K562 (cell line): ENCODE measurements around the gene HS3ST3B1. TPM values are rescaled to one million over a fixed set of nuclear protein-coding genes. Genes with fewer than 3 reads are reported as not detected.

Experiments
- ATF1 ChIP-seq, 2 experiments: fragments of 450-650 bp in 1 of 2; IDR thresholded peaks; 2 replicates each; pipeline ENCODE4 v1.6.1; 2016; ENCODE audit warnings: missing compliant biosample characterization in 1 of 2, missing genetic modification characterization in 1 of 2
- CC2D1A ChIP-seq: fragments of 450-650 bp; IDR thresholded peaks from 2 replicates; pipeline ENCODE4 v1.6.1; 2017; ENCODE audit warnings: mild to moderate bottlenecking
- CCNT2 ChIP-seq: IDR thresholded peaks from 2 replicates; pipeline ENCODE4 v1.6.1; 2011; ENCODE audit warnings: borderline replicate concordance, low read depth, mild to moderate bottlenecking, moderate library complexity, mixed read lengths, low read length; ENCODE audit not compliant: insufficient read length; ENCODE audit errors: extremely low read depth
- ETV1 ChIP-seq: fragments of 450-650 bp; conservative IDR thresholded peaks from 2 replicates; pipeline ENCODE4 v1.6.1; 2016; ENCODE audit warnings: missing genetic modification characterization, control low read depth, low read depth, missing compliant biosample characterization
- IRF2 ChIP-seq: sonication (generic); formaldehyde crosslinking; IDR thresholded peaks from 2 replicates; pipeline ENCODE4 v1.8.1; 2022; ENCODE audit warnings: mild to moderate bottlenecking, missing genetic modification reagents
- KDM1A ChIP-seq, 2 experiments: fragments of 450-650 bp; IDR thresholded peaks; 2 replicates each; pipeline ENCODE4 v1.6.1; 2016; ENCODE audit warnings: mild to moderate bottlenecking in 2 of 2
- KLF1 ChIP-seq: fragments of 450-650 bp; IDR thresholded peaks from 2 replicates; pipeline ENCODE4 v1.6.1; 2016; ENCODE audit warnings: missing genetic modification characterization, missing compliant biosample characterization
- MEIS2 ChIP-seq: fragments of 450-650 bp; IDR thresholded peaks from 2 replicates; pipeline ENCODE4 v1.6.1; 2014; ENCODE audit warnings: mild to moderate bottlenecking; ENCODE audit not compliant: partially characterized antibody
- REST ChIP-seq, 2 experiments: fragments of 450-650 bp; formaldehyde crosslinking in 1 of 2; IDR thresholded peaks; 2 replicates each; pipeline versions ENCODE4 v1.4.0 to v1.6.1; 2014 to 2020; ENCODE audit warnings: mild to moderate bottlenecking in 2 of 2, borderline replicate concordance in 1 of 2, low read depth in 1 of 2
- STAT5A ChIP-seq: IDR thresholded peaks from 2 replicates; pipeline ENCODE4 v1.6.1; 2012; ENCODE audit warnings: low read length, inconsistent platforms, borderline replicate concordance
- TCF7L2 ChIP-seq: fragments of 150-350 bp; IDR thresholded peaks from 2 replicates; pipeline ENCODE4 v1.6.1; 2016; ENCODE audit warnings: low read depth, mild to moderate bottlenecking, low read length, moderate library complexity
- UBTF ChIP-seq, 2 experiments: IDR thresholded peaks; 2 replicates each; pipeline ENCODE4 v1.6.1; 2012; ENCODE audit warnings: improper control_type of control experiment in 2 of 2, low read depth in 2 of 2, low read length in 2 of 2, borderline replicate concordance in 1 of 2
- ZC3H11A ChIP-seq: IDR thresholded peaks from 2 replicates; pipeline ENCODE4 v1.6.1; 2012; ENCODE audit warnings: low read depth, low read length, improper control_type of control experiment
- ZNF212 ChIP-seq: fragments of 450-650 bp; formaldehyde crosslinking; IDR thresholded peaks from 2 replicates; pipeline ENCODE4 v1.4.0; 2020; ENCODE audit warnings: mild to moderate bottlenecking
- ZNF655 ChIP-seq: fragments of 250-450 bp; sonication (Bioruptor Pico); IDR thresholded peaks from 2 replicates; pipeline ENCODE4 v1.5.0; 2021
- polyA plus RNA-seq, 8 experiments: library from polyadenylated mRNA; depleted of rRNA in 4 of 8; stranded (reverse) in 5 of 8; unstranded in 3 of 8; fragments of >200 nt; fragmentation: Nextera tagmentation in 2 of 8; fragmentation: Illumina TruSeq in 1 of 8; extraction: Ambion mirVana in 2 of 8; extraction: Trizol in 1 of 8; gene quantifications; 2 replicates each; pipeline versions ENCODE4 v1.2.1 to v1.2.3, GENCODE V29; 2011 to 2014; ENCODE audit warnings: inconsistent platforms in 1 of 8, missing spikeins in 1 of 8
- total RNA-seq, 7 experiments: library from RNA; depleted of rRNA in 6 of 7; stranded (reverse); fragments of >200 nt in 6 of 7; fragmentation: Illumina TruSeq in 2 of 7; extraction: Trizol in 2 of 7; gene quantifications; 2 replicates each; pipeline versions ENCODE4 v1.2.1 to v1.2.3, GENCODE V29; 2011 to 2021; ENCODE audit warnings: low replicate concordance in 1 of 7

Gene HS3ST3B1
- total and polyA plus RNA-seq, 9 of the 15 experiments (the other 6 are each of a cell fraction or from before 2014, with no cell fraction given) = 1.9 to 12.9 (median 3.7) TPM

GRCh38 chr17:14334919-14335318 lies 34.0 kb downstream of the HS3ST3B1 start (continued):
- TF ChIP-seq ZC3H11A (no peak), KDM1A (IDR thresholded peaks at IDR 0.05) (peak; percentile 76 to 78), IRF2 (CRISPR knock-in tag) (no peak), UBTF (IDR thresholded peaks at IDR 0.05; ENCODE audit: borderline replicate concordance in 1 of 2, low read depth in 2 of 2, low read length in 2 of 2) (no peak), ETV1 (tag) (peak; percentile 29; the same call in 1 of the 2 replicates), KLF1 (tag) (no peak), TCF7L2 (no peak), MEIS2 (peak; percentile 87), ATF1 (CRISPR knock-in tag; IDR thresholded peaks at IDR 0.05) (no peak), ATF1 (tag; IDR thresholded peaks at IDR 0.05) (peak; percentile 94), ZNF212 (no peak), CCNT2 (no peak), STAT5A (peak; percentile 38; the same call in 1 of the 2 replicates), REST (IDR thresholded peaks at IDR 0.05; ENCODE audit: borderline replicate concordance) (no peak), REST (CRISPR knock-in tag; IDR thresholded peaks at IDR 0.05; ENCODE audit: low read depth) (no peak), CC2D1A (no peak), ZNF655 (CRISPR knock-in tag) (no peak)
